Lung (tissue), 12 donors: ENCODE results near the gene KIR2DL3. TPM values are rescaled to one million over a fixed set of nuclear protein-coding genes. Genes with fewer than 3 reads are reported as not detected.

Source experiments
- ATAC-seq: fragments of 200-7000 bp; cut with Tn5 transposase; one replicate; pipeline ENCODE4 v1.9.1; 2020; ENCODE audit warnings: moderate number of reproducible peaks; ENCODE audit not compliant: insufficient read depth, low FRiP score
- DNase-seq, 3 donors: peaks; one replicate each; pipeline ENCODE4 v3.0.0-alpha.2; 2013 to 2017
- H3K27ac ChIP-seq, 2 donors: one replicate each; pipeline ENCODE4 v1.5.1; 2013; ENCODE audit warnings: mild to moderate bottlenecking in 2 of 2, moderate library complexity in 2 of 2, control low read depth in 1 of 2, inconsistent platforms in 1 of 2, low read depth in 1 of 2, low read length in 1 of 2
- H3K27me3 ChIP-seq, 3 donors: one replicate each; pipeline ENCODE4 v1.5.1; 2013; ENCODE audit warnings: low read length in 2 of 3; ENCODE audit not compliant: control insufficient read depth in 3 of 3, insufficient read depth in 3 of 3
- H3K36me3 ChIP-seq, 4 donors: one replicate each; pipeline ENCODE4 v1.5.1; 2013; ENCODE audit warnings: low read length in 4 of 4, mild to moderate bottlenecking in 1 of 4, moderate library complexity in 1 of 4; ENCODE audit not compliant: control insufficient read depth in 4 of 4, insufficient read depth in 4 of 4
- H3K4me1 ChIP-seq, 5 donors: one replicate each; pipeline ENCODE4 v1.5.1; 2013; ENCODE audit warnings: low read length in 5 of 5, mild to moderate bottlenecking in 2 of 5, moderate library complexity in 1 of 5; ENCODE audit not compliant: control insufficient read depth in 5 of 5, insufficient read depth in 5 of 5
- H3K4me3 ChIP-seq: one replicate; pipeline ENCODE4 v1.5.1; 2013; ENCODE audit warnings: mild to moderate bottlenecking, control low read depth, moderate library complexity
- H3K9ac ChIP-seq, 2 donors: one replicate each; pipeline ENCODE4 v1.5.1; 2013; ENCODE audit warnings: low read length in 2 of 2, control low read depth in 1 of 2; ENCODE audit not compliant: insufficient read depth in 1 of 2
- H3K9me3 ChIP-seq, 4 donors: one replicate each; pipeline ENCODE4 v1.5.1; 2013; ENCODE audit warnings: low read length in 3 of 4, mild to moderate bottlenecking in 1 of 4, moderate library complexity in 1 of 4; ENCODE audit not compliant: control insufficient read depth in 4 of 4, insufficient read depth in 3 of 4
- CTCF ChIP-seq: IDR thresholded peaks from 2 replicates; pipeline ENCODE4 v1.5.1; 2012; ENCODE audit warnings: mild to moderate bottlenecking; ENCODE audit errors: control extremely low read depth, extremely low read depth
- WGBS, 2 donors: extraction: QIAGEN DNeasy Blood & Tissue Kit; methylation state at CpG; one replicate each; pipeline ENCODE4 v1.1.7; 2013; 5-methylcytosine and 5-hydroxymethylcytosine counted together
- polyA plus RNA-seq, 2 donors: library from polyadenylated mRNA; stranded (reverse); fragments of 200-250 nt; gene quantifications; one replicate each; pipeline ENCODE4 v1.2.1, GENCODE V29; 2013
- total RNA-seq, 2 donors: library from RNA; depleted of rRNA in 1 of 2; stranded (reverse); fragments of >200 nt in 1 of 2; gene quantifications; one replicate each; pipeline ENCODE4 v1.2.1, GENCODE V29; 2014 to 2021
- donor health status: control.
- donor health status: control.
- donor health status: Bipolar disorder and iron deficiency.
- donor health status: healthy.
- donor health status: DM: yes; HTN: yes; CAD: no.

Gene KIR2DL3
- total and polyA plus RNA-seq, 4 donors = 0.11 to 0.15 (median 0.14) TPM; not detected in 1

- no peak for DNase-seq
- ATAC-seq = no peak
- Histone ChIP-seq H3K27me3 (no peaks in the 10 kb centered on the region), H3K4me3 (no peak overlapping the region), H3K36me3 (no peaks in the 10 kb centered on the region), H3K9me3 (peaks cover 0 to 19% (median 4%) of the 10 kb centered on the region in 4 donors), H3K4me1 (no peaks in the 10 kb centered on the region), H3K9ac (no peak overlapping the region), H3K27ac (no peak overlapping the region)
- WGBS, 2 donors = 53 to 56% methylated on average over 3 of the region's 3 CpGs
- no peak for TF ChIP-seq CTCF
Observed at GRCh38 chr19:54728167-54728566, 10.1 kb upstream of the KIR2DL3 start.

GRCh38 chr19:54729416-54730188, 8.7 kb upstream of the KIR2DL3 start:
- ATAC-seq (no peak), DNase-seq (no peak)
- WGBS, 2 donors = 67 to 78% methylated on average over 15 of the region's 15 CpGs
- no peak overlapping the region for H3K9ac ChIP-seq
- H3K27me3 ChIP-seq = no peaks in the 10 kb centered on the region
- no peak overlapping the region for H3K27ac ChIP-seq
- no peak for TF ChIP-seq CTCF
- H3K4me3 ChIP-seq = no peak overlapping the region
- H3K4me1 ChIP-seq = no peaks in the 10 kb centered on the region
- no peaks in the 10 kb centered on the region for H3K36me3 ChIP-seq
- H3K9me3 ChIP-seq = peaks cover 0 to 19% (median 6%) of the 10 kb centered on the region in 4 donors

- 55 to 69% methylated on average over 8 of the region's 8 CpGs for WGBS, 2 donors
- Histone ChIP-seq H3K9me3 (peaks cover 0 to 15% (median 5%) of the 10 kb centered on the region in 4 donors), H3K4me1 (no peaks in the 10 kb centered on the region), H3K4me3 (no peak overlapping the region), H3K27me3 (no peaks in the 10 kb centered on the region), H3K36me3 (no peaks in the 10 kb centered on the region), H3K27ac (no peak overlapping the region), H3K9ac (no peak overlapping the region)
- ATAC-seq (no peak), DNase-seq (no peak)
- no peak for TF ChIP-seq CTCF
Observed at GRCh38 chr19:54731191-54731590, 7.1 kb upstream of the KIR2DL3 start.
